HepG2 (cell line): ENCODE results near the gene MSANTD1.

Experiments used
- FOXA1 ChIP-seq, 2 experiments: fragments of 450-650 bp in 1 of 2; sonication (generic) in 1 of 2; formaldehyde crosslinking in 1 of 2; IDR thresholded peaks; 2 replicates each; pipeline versions ENCODE4 v1.4.0 to v1.6.1; 2016 to 2020; ENCODE audit warnings: missing genetic modification reagents in 1 of 2
- JUNB ChIP-seq: sonication (generic); formaldehyde crosslinking; IDR thresholded peaks from 2 replicates; pipeline ENCODE4 v1.8.0; 2022; ENCODE audit warnings: missing genetic modification reagents, mild to moderate bottlenecking, borderline replicate concordance
- KDM1A ChIP-seq: IDR thresholded peaks from 2 replicates; pipeline ENCODE4 v1.6.1; 2016; ENCODE audit warnings: missing compliant biosample characterization
- MIER2 ChIP-seq: IDR thresholded peaks from 2 replicates; pipeline ENCODE4 v1.6.1; 2016; ENCODE audit warnings: missing biosample characterization, missing genetic modification reagents
- MTA3 ChIP-seq: sonication (generic); formaldehyde crosslinking; IDR thresholded peaks from 2 replicates; pipeline ENCODE4 v1.4.0; 2020; ENCODE audit warnings: missing genetic modification reagents
- MYC ChIP-seq: sonication (generic); formaldehyde crosslinking; IDR thresholded peaks from 2 replicates; pipeline ENCODE4 v1.9.0; 2021; ENCODE audit warnings: missing genetic modification reagents, borderline replicate concordance
- POLR2A ChIP-seq, 2 experiments: IDR thresholded peaks; 2 replicates each; pipeline ENCODE4 v1.6.1; 2011; ENCODE audit warnings: low read depth in 2 of 2, low read length in 2 of 2, mild to moderate bottlenecking in 1 of 2, moderate library complexity in 1 of 2; ENCODE audit not compliant: insufficient read depth in 1 of 2
- TAF1 ChIP-seq: sonication (generic); formaldehyde crosslinking; IDR thresholded peaks from 2 replicates; pipeline ENCODE4 v1.4.0; 2020; ENCODE audit warnings: missing genetic modification reagents
- TCF12 ChIP-seq, 2 experiments: fragments of 450-650 bp in 1 of 2; sonication (generic) in 1 of 2; formaldehyde crosslinking in 1 of 2; IDR thresholded peaks; 2 replicates each; pipeline versions ENCODE4 v1.6.1 to v1.8.0; 2017 to 2022; ENCODE audit warnings: antibody characterized with exemption in 1 of 2, mild to moderate bottlenecking in 1 of 2, missing genetic modification reagents in 1 of 2, moderate library complexity in 1 of 2
- YY1 ChIP-seq: IDR thresholded peaks from 2 replicates; pipeline ENCODE4 v1.6.1; 2011; ENCODE audit warnings: low read length, low read depth, moderate library complexity, mild to moderate bottlenecking; ENCODE audit not compliant: insufficient read depth, insufficient replicate concordance
- ZFP41 ChIP-seq: sonication (generic); formaldehyde crosslinking; IDR thresholded peaks from 2 replicates; pipeline ENCODE4 v1.4.0; 2020; ENCODE audit warnings: mild to moderate bottlenecking, missing genetic modification reagents, borderline replicate concordance
- ZNF562 ChIP-seq: sonication (generic); formaldehyde crosslinking; IDR thresholded peaks from 2 replicates; pipeline ENCODE4 v1.8.0; 2022; ENCODE audit warnings: missing genetic modification reagents, borderline replicate concordance
- ZSCAN21 ChIP-seq: sonication (generic); formaldehyde crosslinking; IDR thresholded peaks from 2 replicates; pipeline ENCODE4 v1.8.0; 2022; ENCODE audit warnings: mild to moderate bottlenecking, missing genetic modification reagents, moderate library complexity, borderline replicate concordance
- TF ChIP-seq, protein P1 (sequence below): sonication (generic); formaldehyde crosslinking; IDR thresholded peaks from 2 replicates; pipeline ENCODE4 v1.5.0; 2020; ENCODE audit warnings: mild to moderate bottlenecking, missing genetic modification reagents, moderate library complexity

DNA sequence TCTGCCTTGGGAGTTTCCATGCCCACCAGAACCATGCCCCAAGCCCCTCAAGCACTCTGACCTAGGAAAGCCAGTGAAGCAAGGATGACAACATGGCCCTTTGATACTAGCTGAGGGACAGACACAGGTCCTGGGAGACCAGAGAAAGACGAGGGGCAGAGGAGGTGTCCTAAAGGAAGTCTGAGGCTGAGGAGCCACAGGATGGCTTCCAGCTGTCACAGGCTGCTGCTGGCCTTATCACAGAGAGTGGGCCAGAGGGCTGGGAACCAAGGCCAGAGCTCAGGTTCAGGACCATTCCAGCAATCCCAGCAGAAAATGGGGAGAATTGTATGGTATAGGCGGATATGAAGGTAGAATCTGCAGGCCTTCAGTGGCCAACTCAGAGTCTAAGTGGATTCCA, 31.7 kb upstream of the MSANTD1 start:
- no peak for TF ChIP-seq KDM1A (CRISPR knock-in tag)
- TF ChIP-seq TCF12 (IDR thresholded peaks at IDR 0.05), result no peak
- TF ChIP-seq TCF12 (CRISPR knock-in tag; IDR thresholded peaks at IDR 0.05), result no peak
- no peak for TF ChIP-seq MIER2 (CRISPR knock-in tag)
- no peak for TF ChIP-seq JUNB (CRISPR knock-in tag)
- no peak for TF ChIP-seq MTA3
- no peak for TF ChIP-seq TAF1 (CRISPR knock-in tag)
- no peak for TF ChIP-seq YY1
- no peak for TF ChIP-seq MYC (CRISPR knock-in tag)
- TF ChIP-seq, protein P1, sequence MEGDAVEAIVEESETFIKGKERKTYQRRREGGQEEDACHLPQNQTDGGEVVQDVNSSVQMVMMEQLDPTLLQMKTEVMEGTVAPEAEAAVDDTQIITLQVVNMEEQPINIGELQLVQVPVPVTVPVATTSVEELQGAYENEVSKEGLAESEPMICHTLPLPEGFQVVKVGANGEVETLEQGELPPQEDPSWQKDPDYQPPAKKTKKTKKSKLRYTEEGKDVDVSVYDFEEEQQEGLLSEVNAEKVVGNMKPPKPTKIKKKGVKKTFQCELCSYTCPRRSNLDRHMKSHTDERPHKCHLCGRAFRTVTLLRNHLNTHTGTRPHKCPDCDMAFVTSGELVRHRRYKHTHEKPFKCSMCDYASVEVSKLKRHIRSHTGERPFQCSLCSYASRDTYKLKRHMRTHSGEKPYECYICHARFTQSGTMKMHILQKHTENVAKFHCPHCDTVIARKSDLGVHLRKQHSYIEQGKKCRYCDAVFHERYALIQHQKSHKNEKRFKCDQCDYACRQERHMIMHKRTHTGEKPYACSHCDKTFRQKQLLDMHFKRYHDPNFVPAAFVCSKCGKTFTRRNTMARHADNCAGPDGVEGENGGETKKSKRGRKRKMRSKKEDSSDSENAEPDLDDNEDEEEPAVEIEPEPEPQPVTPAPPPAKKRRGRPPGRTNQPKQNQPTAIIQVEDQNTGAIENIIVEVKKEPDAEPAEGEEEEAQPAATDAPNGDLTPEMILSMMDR (CRISPR knock-in tag), result no peak
- no peak for TF ChIP-seq FOXA1 (IDR thresholded peaks at IDR 0.05)
- TF ChIP-seq FOXA1 (CRISPR knock-in tag; IDR thresholded peaks at IDR 0.05), result no peak
- TF ChIP-seq ZFP41 (CRISPR knock-in tag), result no peak
- no peak for TF ChIP-seq ZNF562 (CRISPR knock-in tag)
- no peak for TF ChIP-seq POLR2A (IDR thresholded peaks at IDR 0.05; ENCODE audit: insufficient read depth in 1 of 2, low read depth in 2 of 2, low read length in 2 of 2)
- no peak for TF ChIP-seq ZSCAN21 (CRISPR knock-in tag)
